ENCODE results near the gene TOP3B.
A peak's percentile ranks its signal among the peaks of the same experiment; 100 is the strongest.

GRCh38 chr22:21938071-21938822 is 44.3 kb downstream of the TOP3B start:
- TF ChIP-seq POLR2A (IDR thresholded peaks at IDR 0.05; ENCODE audit: low read depth, low read length) (0 out of 2 replicates have a peak, but pooled peaks have one; percentile 41), TAF1 (IDR thresholded peaks at IDR 0.05; ENCODE audit: low read depth, low read length) (peak; percentile 40; the same call in 1 of the 2 replicates)
